Left ventricle myocardium inferior (tissue), 1 donor: ENCODE measurements around the gene PLEKHA6. TPM values are rescaled to one million over a fixed set of nuclear protein-coding genes. Genes with fewer than 3 reads are reported as not detected.

Source experiments
- DNase-seq: peaks from one replicate; pipeline ENCODE4 v3.0.0-alpha.2; 2020
- H3K27ac ChIP-seq: fragments of 200-600 bp; replicated peaks from 2 replicates; pipeline ENCODE4 v1.8.0; 2021
- H3K27me3 ChIP-seq: fragments of 200-600 bp; 2 replicates; pipeline ENCODE4 v1.8.0; 2021; ENCODE audit warnings: low read depth
- H3K36me3 ChIP-seq: fragments of 200-600 bp; 2 replicates; pipeline ENCODE4 v1.8.0; 2021
- H3K4me1 ChIP-seq: fragments of 200-600 bp; 2 replicates; pipeline ENCODE4 v1.8.0; 2021
- H3K4me3 ChIP-seq: fragments of 200-600 bp; 2 replicates; pipeline ENCODE4 v1.8.0; 2021; ENCODE audit warnings: mild to moderate bottlenecking, moderate library complexity
- H3K9me3 ChIP-seq: fragments of 200-600 bp; replicated peaks from 2 replicates; pipeline ENCODE4 v1.8.0; 2021
- intact Hi-C: fragments of 100-400 bp; cut with micrococcal nuclease; formaldehyde crosslinking; loops from one replicate; pipeline ENCODE4 v1.11.0; 2022
- total RNA-seq: library from RNA; stranded (reverse); fragmentation: NEBNext Ultra II Directional; extraction: Animal tissue kit (Norgen Biotek cat#: 25700); gene quantifications from one replicate; pipeline ENCODE4 v1.2.1, GENCODE V29; 2021
- TF ChIP-seq, protein P1 (sequence below): fragments of 200-600 bp; IDR thresholded peaks from 2 replicates; pipeline ENCODE4 v1.8.0; 2021; ENCODE audit warnings: antibody characterized with exemption, mild to moderate bottlenecking, borderline replicate concordance
- donor health status: DM: no; HTN: yes; CAD: no; lungs with severe emphysema.

The PLEKHA6 gene
- total RNA-seq, 1 donor from 2014 or later, result 28.8 TPM

DNA sequence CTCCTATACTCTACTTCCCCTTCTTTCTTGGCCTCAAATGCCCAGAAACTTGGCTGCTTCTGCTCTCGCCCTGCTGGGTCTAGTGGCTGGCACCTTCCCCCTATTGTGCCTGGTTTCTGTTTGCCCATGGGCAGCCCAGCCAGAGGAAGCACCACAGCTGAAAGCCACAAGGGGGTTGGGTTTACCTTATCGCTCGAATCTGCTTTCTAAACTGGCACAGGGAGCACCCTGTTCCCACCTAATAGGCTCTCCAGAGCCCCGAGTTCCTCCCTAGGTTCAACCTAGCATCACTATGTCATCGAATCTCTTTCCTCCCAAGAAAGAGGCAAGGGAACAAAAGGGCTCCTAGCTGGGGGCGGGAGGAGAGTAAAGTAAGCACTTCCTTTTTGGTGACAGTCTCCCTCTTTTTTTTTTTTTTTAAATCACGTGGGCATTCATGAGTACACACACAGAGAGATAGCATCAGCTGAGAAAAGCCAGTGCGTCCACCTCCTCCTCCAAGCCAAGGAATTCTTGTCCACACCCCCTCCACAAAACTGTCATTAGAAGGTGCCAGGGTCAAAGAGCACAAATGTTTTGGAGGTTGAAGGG lies 72.8 kb downstream of the PLEKHA6 start:
- peak overlapping the region; percentile 90 for H3K27ac ChIP-seq
- DNase-seq, result no peak
- peaks cover 84% of the 10 kb centered on the region for H3K4me1 ChIP-seq
- H3K36me3 ChIP-seq, result no peaks in the 10 kb centered on the region
- peak overlapping the region; percentile 61 for H3K4me3 ChIP-seq
- intact Hi-C loops, result no loop called here
- H3K27me3 ChIP-seq, result no peaks in the 10 kb centered on the region
- no peaks in the 10 kb centered on the region for H3K9me3 ChIP-seq
- TF ChIP-seq, protein P1, sequence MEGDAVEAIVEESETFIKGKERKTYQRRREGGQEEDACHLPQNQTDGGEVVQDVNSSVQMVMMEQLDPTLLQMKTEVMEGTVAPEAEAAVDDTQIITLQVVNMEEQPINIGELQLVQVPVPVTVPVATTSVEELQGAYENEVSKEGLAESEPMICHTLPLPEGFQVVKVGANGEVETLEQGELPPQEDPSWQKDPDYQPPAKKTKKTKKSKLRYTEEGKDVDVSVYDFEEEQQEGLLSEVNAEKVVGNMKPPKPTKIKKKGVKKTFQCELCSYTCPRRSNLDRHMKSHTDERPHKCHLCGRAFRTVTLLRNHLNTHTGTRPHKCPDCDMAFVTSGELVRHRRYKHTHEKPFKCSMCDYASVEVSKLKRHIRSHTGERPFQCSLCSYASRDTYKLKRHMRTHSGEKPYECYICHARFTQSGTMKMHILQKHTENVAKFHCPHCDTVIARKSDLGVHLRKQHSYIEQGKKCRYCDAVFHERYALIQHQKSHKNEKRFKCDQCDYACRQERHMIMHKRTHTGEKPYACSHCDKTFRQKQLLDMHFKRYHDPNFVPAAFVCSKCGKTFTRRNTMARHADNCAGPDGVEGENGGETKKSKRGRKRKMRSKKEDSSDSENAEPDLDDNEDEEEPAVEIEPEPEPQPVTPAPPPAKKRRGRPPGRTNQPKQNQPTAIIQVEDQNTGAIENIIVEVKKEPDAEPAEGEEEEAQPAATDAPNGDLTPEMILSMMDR, result peak; percentile 14

DNA sequence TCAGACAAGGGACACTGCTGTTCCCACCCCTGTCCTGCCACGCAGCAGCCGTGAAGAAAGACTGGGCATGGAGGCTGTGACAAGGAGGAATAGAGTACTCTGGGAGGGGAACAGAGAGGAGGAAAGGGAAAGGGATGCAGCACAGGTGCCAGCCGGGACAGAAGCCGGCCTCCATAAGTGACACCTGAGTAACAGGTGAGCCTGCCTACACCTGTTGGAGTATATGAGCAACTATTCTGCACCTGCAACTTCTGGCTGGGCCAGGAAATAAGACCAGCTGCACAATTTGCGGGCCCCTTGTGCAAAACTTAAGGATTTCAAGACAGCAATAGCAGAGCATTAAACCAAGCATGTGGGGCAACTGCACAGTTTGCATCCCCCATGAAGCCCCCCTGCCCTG lies 73.4 kb downstream of the PLEKHA6 start:
- Histone ChIP-seq H3K27me3 (no peaks in the 10 kb centered on the region), H3K4me3 (peak overlapping the region; percentile 61), H3K27ac (peak overlapping the region; percentile 90), H3K4me1 (peaks cover 90% of the 10 kb centered on the region), H3K36me3 (no peaks in the 10 kb centered on the region), H3K9me3 (no peaks in the 10 kb centered on the region)
- intact Hi-C loops, result no loop called here
- no peak for DNase-seq
- TF ChIP-seq, protein P1, result no peak

DNA sequence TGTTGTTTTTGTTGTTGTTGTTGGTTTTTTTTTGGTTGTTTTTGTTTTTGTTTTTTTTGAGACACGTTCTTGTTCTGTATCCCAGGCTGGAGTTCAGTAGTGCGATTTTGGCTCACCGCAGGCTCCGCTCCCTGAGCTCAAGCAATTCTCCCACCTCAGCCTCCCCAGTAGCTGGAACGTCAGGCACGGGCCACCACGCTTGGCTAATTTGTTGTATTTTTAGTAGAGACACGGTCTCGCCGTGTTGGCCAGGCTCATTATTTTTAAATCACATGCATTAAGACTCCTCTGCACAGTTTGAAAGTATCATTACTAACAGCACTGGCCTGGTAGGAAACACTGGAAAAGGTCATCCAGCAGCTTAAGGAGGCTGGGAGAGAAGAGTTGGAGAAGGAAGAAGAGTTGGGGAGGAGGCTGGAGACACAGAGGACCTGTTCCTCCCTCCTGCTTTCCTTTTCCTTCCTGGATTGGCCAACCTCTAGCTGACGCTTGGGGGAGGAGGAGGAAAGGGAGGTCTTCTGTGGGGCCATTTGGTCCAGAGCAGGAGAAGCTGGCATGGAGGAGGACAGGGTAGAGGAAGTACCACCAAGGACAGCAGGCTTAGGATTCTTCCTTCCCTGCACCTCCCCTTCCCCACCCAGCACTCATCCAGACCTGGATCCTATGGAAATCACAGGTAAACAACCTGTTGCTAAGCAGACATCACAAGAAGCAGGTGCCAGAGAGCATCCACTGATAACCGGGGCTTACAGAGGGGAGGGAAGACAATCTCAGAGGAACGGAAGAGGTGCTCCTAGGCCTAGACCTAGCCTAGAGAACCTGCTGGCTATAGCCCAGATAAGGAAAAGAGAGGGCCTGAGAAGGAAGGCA lies 74.1 kb downstream of the PLEKHA6 start:
- TF ChIP-seq, protein P1, result no peak
- Histone ChIP-seq H3K27ac (peak overlapping the region; percentile 90), H3K9me3 (no peaks in the 10 kb centered on the region), H3K27me3 (no peaks in the 10 kb centered on the region), H3K4me1 (peaks cover 95% of the 10 kb centered on the region), H3K4me3 (peak overlapping the region; percentile 61), H3K36me3 (no peaks in the 10 kb centered on the region)
- no peak for DNase-seq
- intact Hi-C loops, result no loop called here

DNA sequence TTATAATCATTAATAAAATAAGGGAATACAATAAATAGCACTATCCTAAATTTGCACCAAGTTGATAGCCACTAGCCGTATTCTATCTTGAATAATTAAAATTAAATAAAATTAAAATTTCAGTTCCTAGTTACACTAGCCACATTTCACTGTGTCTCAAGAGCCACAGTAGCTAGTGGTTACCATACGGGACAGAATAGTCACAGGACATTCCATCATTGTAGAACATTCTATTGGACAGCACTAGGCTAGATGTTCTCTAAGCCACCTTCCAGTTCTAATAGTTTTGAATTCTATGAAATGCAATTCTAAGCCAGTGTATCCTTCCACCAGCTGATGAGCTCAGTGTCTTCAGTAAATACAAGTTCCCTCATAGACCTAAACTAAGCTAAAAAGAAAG lies 74.8 kb downstream of the PLEKHA6 start:
- intact Hi-C loops, result no loop called here

More for the DNA sequence above, 74.8 kb downstream of the PLEKHA6 start:
- TF ChIP-seq, protein P1, result no peak
- no peak for DNase-seq
- Histone ChIP-seq H3K27me3 (no peaks in the 10 kb centered on the region), H3K27ac (peak overlapping the region; percentile 90), H3K4me1 (peaks cover 99% of the 10 kb centered on the region), H3K9me3 (no peaks in the 10 kb centered on the region), H3K4me3 (peak overlapping the region; percentile 61), H3K36me3 (no peaks in the 10 kb centered on the region)
